HG03097 (cell line): ENCODE results near the gene TRMU.
"Not testable (repeated sequence)": the region's sequence is repeated elsewhere in the genome, so short reads cannot be mapped to it uniquely, and the experiment has no call there.

Experiments used
- ATAC-seq: cut with Tn5 transposase; IDR thresholded peaks from one replicate; pipeline ENCODE4 v1.9.1; 2021; ENCODE audit not compliant: unreplicated experiment, low FRiP score

The TRMU gene

GRCh38 chr22:46399251-46400024, 63.9 kb downstream of the TRMU start:
- ATAC-seq: no peak

GRCh38 chr22:46401370-46401769, 65.9 kb downstream of the TRMU start:
- no peak for ATAC-seq

- ATAC-seq: no peak
Measured at GRCh38 chr22:46402505-46402904, 67.0 kb downstream of the TRMU start.

GRCh38 chr22:46403880-46404279, 68.4 kb downstream of the TRMU start:
- ATAC-seq: not testable (repeated sequence)

- no peak for ATAC-seq
Measured at GRCh38 chr22:46405901-46406300, 70.4 kb downstream of the TRMU start.

- ATAC-seq: no peak
Measured at GRCh38 chr22:46406349-46406748, 70.8 kb downstream of the TRMU start.

- ATAC-seq: no peak
Measured at GRCh38 chr22:46406791-46407190, 71.3 kb downstream of the TRMU start.
